ENCODE measurements around the gene APOL2. TPM values are rescaled to one million over a fixed set of nuclear protein-coding genes. Genes with fewer than 3 reads are reported as not detected.
A peak's percentile ranks its signal among the peaks of the same experiment; 100 is the strongest.

APOL2 gene
- total and polyA plus RNA-seq, 11 donors = 26.6 to 213 (median 53.3) TPM

- H3K4me1 ChIP-seq = peaks cover 0 to 19% (median 4%) of the 10 kb centered on the region in 12 donors
- TF ChIP-seq POLR2A (IDR thresholded peaks at IDR 0.05) (no peak), CTCF (IDR thresholded peaks at IDR 0.05) (peak; percentile 80 to 97 (median 86))
- ATAC-seq = peak; percentile 79 to 96 (median 92)
- H3K27me3 ChIP-seq = no peaks in the 10 kb centered on the region
- intact Hi-C loops (cut with DNase I) = loop anchor here in 9 of 10 donors (1.0 to 5.0 kb wide), 7 partner anchors 33 to 113 kb away; no protein-coding TSS in a partner anchor
- H3K9me3 ChIP-seq = no peaks in the 10 kb centered on the region
- H3K27ac ChIP-seq = peak overlapping the region in 1 of 12 donors; percentile 3
- no peaks in the 10 kb centered on the region for H3K36me3 ChIP-seq
- WGBS, 4 donors = 55 to 60% (median 58%) methylated on average over 19 to 22 of the region's 22 CpGs
- DNase-seq = peak; percentile 81 to 92 (median 86)
- no peak overlapping the region for H3K4me3 ChIP-seq
Observed at GRCh38 chr22:36180038-36180880, 59.1 kb downstream of the APOL2 start.

DNA sequence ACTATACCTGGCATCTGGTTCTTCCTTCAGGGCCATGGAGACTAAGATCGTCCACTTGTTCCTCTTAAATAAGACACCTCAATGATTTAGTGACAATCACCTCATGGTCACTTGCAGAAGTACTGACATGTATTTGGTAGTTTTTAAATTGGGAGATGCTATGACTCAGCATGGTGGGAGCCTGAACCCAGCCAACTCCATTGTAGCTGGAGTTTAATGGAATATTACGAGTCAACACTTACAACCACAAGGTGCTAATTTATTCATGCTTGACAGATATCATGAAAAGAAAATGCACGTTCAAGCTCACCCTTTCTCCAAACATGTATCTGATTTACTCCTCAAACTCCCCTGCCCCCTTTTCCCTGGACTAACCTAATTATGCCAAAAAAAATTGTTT is 62.2 kb downstream of the APOL2 start:
- TF ChIP-seq POLR2A (IDR thresholded peaks at IDR 0.05) (no peak), CTCF (IDR thresholded peaks at IDR 0.05) (no peak)
- H3K27ac ChIP-seq = no peak overlapping the region
- peaks cover 0 to 8% (median 0%) of the 10 kb centered on the region in 12 donors for H3K4me1 ChIP-seq
- H3K4me3 ChIP-seq = no peak overlapping the region
- H3K27me3 ChIP-seq = no peaks in the 10 kb centered on the region
- no peaks in the 10 kb centered on the region for H3K36me3 ChIP-seq
- intact Hi-C loops (cut with DNase I) = no loop called here
- no peaks in the 10 kb centered on the region for H3K9me3 ChIP-seq
- 89 to 91% (median 90%) methylated on average over 3 of the region's 3 CpGs for WGBS, 4 donors
- no peak for DNase-seq
- ATAC-seq = no peak

Small RNA genes lying within 50 kb of the gene (microRNA-seq; reads per million reads assigned to microRNA genes)
- 0 to 0.60 (median 0.06) reads per million in 4 donors for gene MIR6819

Other genes starting within 250 kb of the APOL2 start
- gene RBFOX2, start 210.7 kb downstream of the APOL2 start, total RNA-seq = 100 to 1,000 TPM in 1 of 9 donors, 10 to 100 TPM in 8; 71.0 to 102 (median 84.8) TPM
- 10 to 100 TPM; 31.0 to 41.0 TPM for gene RBFOX2, start 210.7 kb downstream of the APOL2 start, polyA plus RNA-seq
- gene APOL3, start 78.8 kb downstream of the APOL2 start, total RNA-seq = 100 to 1,000 TPM in 1 of 9 donors, 10 to 100 TPM in 8; 16.9 to 103 (median 24.5) TPM
- gene APOL3, start 78.8 kb downstream of the APOL2 start, polyA plus RNA-seq = 10 to 100 TPM; 23.9 to 24.6 TPM
- gene APOL4, start 37.7 kb downstream of the APOL2 start, total RNA-seq = 10 to 100 TPM in 2 of 9 donors, 1 to 10 TPM in 5, not detected in 2; 1.7 to 26.5 (median 5.7) TPM
- 1 to 10 TPM; 2.8 to 3.2 TPM for gene APOL4, start 37.7 kb downstream of the APOL2 start, polyA plus RNA-seq
- gene APOL1, start 13.6 kb upstream of the APOL2 start, total RNA-seq = 100 to 1,000 TPM in 1 of 9 donors, 10 to 100 TPM in 8; 10.4 to 132 (median 18.1) TPM
- gene APOL1, start 13.6 kb upstream of the APOL2 start, polyA plus RNA-seq = 10 to 100 TPM; 13.4 to 18.9 TPM
- 100 to 1,000 TPM; 126 to 482 (median 238) TPM for gene MYH9, start 148.4 kb upstream of the APOL2 start, total RNA-seq
- 100 to 1,000 TPM; 109 to 407 TPM for gene MYH9, start 148.4 kb upstream of the APOL2 start, polyA plus RNA-seq
- 100 to 1,000 TPM in 6 of 9 donors, 10 to 100 TPM in 3; 87.9 to 128 (median 113) TPM for gene TXN2, start 242.1 kb upstream of the APOL2 start, total RNA-seq
- gene TXN2, start 242.1 kb upstream of the APOL2 start, polyA plus RNA-seq = 100 to 1,000 TPM in 1 of 2 donors, 10 to 100 TPM in 1; 99.9 to 160 TPM